ENCODE data around the gene FHOD3. TPM values are rescaled to one million over a fixed set of nuclear protein-coding genes. Genes with fewer than 3 reads are reported as not detected.

The FHOD3 gene
- total and polyA plus RNA-seq, 11 donors: 109 to 532 (median 262) TPM

GRCh38 chr18:36724169-36724568, 426.7 kb downstream of the FHOD3 start:
- no peaks in the 10 kb centered on the region for H3K27me3 ChIP-seq
- H3K36me3 ChIP-seq: no peaks in the 10 kb centered on the region
- no peaks in the 10 kb centered on the region for H3K9me3 ChIP-seq
- H3K4me3 ChIP-seq: peak overlapping the region in 3 of 12 donors; percentile 19 to 29 (median 27)
- intact Hi-C loops (cut with DNase I): loop anchor here in 1 of 10 donors (10.0 kb wide), 1 partner anchor 59 kb away; no protein-coding TSS in a partner anchor
- no peak for ATAC-seq
- WGBS, 4 donors: 79 to 87% (median 84%) methylated on average over 7 of the region's 7 CpGs
- peak overlapping the region in 3 of 12 donors; percentile 24 to 39 (median 26) for H3K27ac ChIP-seq
- no peak for DNase-seq
- H3K4me1 ChIP-seq: peaks cover 0 to 36% (median 8%) of the 10 kb centered on the region in 12 donors
- TF ChIP-seq POLR2A (IDR thresholded peaks at IDR 0.05): no peak
- no peak for TF ChIP-seq CTCF (IDR thresholded peaks at IDR 0.05)

GRCh38 chr18:36724591-36725001, 427.1 kb downstream of the FHOD3 start:
- Histone ChIP-seq H3K27me3 (no peaks in the 10 kb centered on the region), H3K4me3 (peak overlapping the region in 3 of 12 donors; percentile 19 to 29 (median 27)), H3K9me3 (no peaks in the 10 kb centered on the region), H3K27ac (peak overlapping the region in 3 of 12 donors; percentile 24 to 39 (median 26)), H3K4me1 (peaks cover 0 to 32% (median 6%) of the 10 kb centered on the region in 12 donors), H3K36me3 (peaks cover 0 to under 1% (median 0%) of the 10 kb centered on the region in 9 donors)
- DNase-seq: peak in 1 of 5 donors; percentile 42
- 49 to 63% (median 56%) methylated on average over 8 of the region's 8 CpGs for WGBS, 4 donors
- intact Hi-C loops (cut with DNase I): loop anchor here in 1 of 10 donors (10.0 kb wide), 1 partner anchor 60 kb away; no protein-coding TSS in a partner anchor
- TF ChIP-seq CTCF (IDR thresholded peaks at IDR 0.05): no peak
- TF ChIP-seq POLR2A (IDR thresholded peaks at IDR 0.05): no peak
- peak in 2 of 4 donors; percentile 18 to 23 for ATAC-seq

- Histone ChIP-seq H3K36me3 (peaks cover 0 to 33% (median 3%) of the 10 kb centered on the region in 9 donors), H3K27ac (no peak overlapping the region), H3K9me3 (no peaks in the 10 kb centered on the region), H3K27me3 (no peaks in the 10 kb centered on the region), H3K4me1 (peaks cover 0 to 21% (median 0%) of the 10 kb centered on the region in 12 donors), H3K4me3 (no peak overlapping the region)
- WGBS, 4 donors: 56 to 73% (median 64%) methylated on average over 4 of the region's 4 CpGs
- intact Hi-C loops (cut with DNase I): loop anchor here in 1 of 10 donors (10.0 kb wide), 1 partner anchor 64 kb away; no protein-coding TSS in a partner anchor
- no peak for DNase-seq
- TF ChIP-seq POLR2A (IDR thresholded peaks at IDR 0.05) (no peak), CTCF (IDR thresholded peaks at IDR 0.05) (no peak)
- ATAC-seq: no peak
Measured at GRCh38 chr18:36728345-36728744, 430.8 kb downstream of the FHOD3 start.

- intact Hi-C loops (cut with DNase I): loop anchor here in 1 of 10 donors (10.0 kb wide), 1 partner anchor 64 kb away; no protein-coding TSS in a partner anchor
- DNase-seq: no peak
- Histone ChIP-seq H3K36me3 (peaks cover 0 to 38% (median 3%) of the 10 kb centered on the region in 9 donors), H3K9me3 (no peaks in the 10 kb centered on the region), H3K27me3 (no peaks in the 10 kb centered on the region), H3K27ac (peak overlapping the region in 1 of 12 donors; percentile 5), H3K4me1 (peaks cover 0 to 18% (median 0%) of the 10 kb centered on the region in 12 donors), H3K4me3 (no peak overlapping the region)
- ATAC-seq: no peak
- TF ChIP-seq CTCF (IDR thresholded peaks at IDR 0.05) (no peak), POLR2A (IDR thresholded peaks at IDR 0.05) (no peak)
Measured at GRCh38 chr18:36729197-36729596, 431.7 kb downstream of the FHOD3 start.
